ENCODE results near the gene TCOF1. TPM values are rescaled to one million over a fixed set of nuclear protein-coding genes. Genes with fewer than 3 reads are reported as not detected.

Gene TCOF1
- total RNA-seq, result 8.3 TPM in 2 replicates

GRCh38 chr5:150357326-150358260, at the start of gene TCOF1:
TCOF1 (plus strand) TSS chr5:150357697; CDS start chr5:150357747, 50 bp downstream.
- DNase-seq (ENCODE audit: low read depth in 2 of 2), result peak; percentile 92 to 93

- no peak for DNase-seq (ENCODE audit: low read depth in 2 of 2)
Observed at GRCh38 chr5:150309101-150309885, 48.2 kb upstream of the TCOF1 start.

GRCh38 chr5:150309886-150310239, 47.6 kb upstream of the TCOF1 start:
- DNase-seq (ENCODE audit: low read depth in 2 of 2), result no peak

GRCh38 chr5:150310246-150310645, 47.3 kb upstream of the TCOF1 start:
- no peak for DNase-seq (ENCODE audit: low read depth in 2 of 2)

GRCh38 chr5:150311015-150311692, 46.3 kb upstream of the TCOF1 start:
- no peak for DNase-seq (ENCODE audit: low read depth in 2 of 2)

- no peak for DNase-seq (ENCODE audit: low read depth in 2 of 2)
Observed at GRCh38 chr5:150312518-150312917, 45.0 kb upstream of the TCOF1 start.

- DNase-seq (ENCODE audit: low read depth in 2 of 2), result no peak
Observed at GRCh38 chr5:150313501-150313900, 44.0 kb upstream of the TCOF1 start.

GRCh38 chr5:150313921-150314716, 43.4 kb upstream of the TCOF1 start:
- no peak for DNase-seq (ENCODE audit: low read depth in 2 of 2)

- no peak for DNase-seq (ENCODE audit: low read depth in 2 of 2)
Observed at GRCh38 chr5:150315245-150315644, 42.3 kb upstream of the TCOF1 start.

- no peak for DNase-seq (ENCODE audit: low read depth in 2 of 2)
Observed at GRCh38 chr5:150316320-150316719, 41.2 kb upstream of the TCOF1 start.

GRCh38 chr5:150317048-150318003, 40.2 kb upstream of the TCOF1 start:
- peak; percentile 46 to 85 for DNase-seq (ENCODE audit: low read depth in 2 of 2)

GRCh38 chr5:150318613-150319483, 38.6 kb upstream of the TCOF1 start:
- no peak for DNase-seq (ENCODE audit: low read depth in 2 of 2)

GRCh38 chr5:150319484-150319790, 38.1 kb upstream of the TCOF1 start:
- no peak for DNase-seq (ENCODE audit: low read depth in 2 of 2)

- DNase-seq (ENCODE audit: low read depth in 2 of 2), result peak in 1 of 2 donors; percentile 40
Observed at GRCh38 chr5:150320044-150320613, 37.4 kb upstream of the TCOF1 start.

GRCh38 chr5:150321211-150321610, 36.3 kb upstream of the TCOF1 start:
- no peak for DNase-seq (ENCODE audit: low read depth in 2 of 2)

- DNase-seq (ENCODE audit: low read depth in 2 of 2), result no peak
Observed at GRCh38 chr5:150321784-150322183, 35.7 kb upstream of the TCOF1 start.

- DNase-seq (ENCODE audit: low read depth in 2 of 2), result peak in 1 of 2 donors; percentile 56
Observed at GRCh38 chr5:150322202-150322601, 35.3 kb upstream of the TCOF1 start.

- no peak for DNase-seq (ENCODE audit: low read depth in 2 of 2)
Observed at GRCh38 chr5:150323092-150323491, 34.4 kb upstream of the TCOF1 start.

- DNase-seq (ENCODE audit: low read depth in 2 of 2), result no peak
Observed at GRCh38 chr5:150323819-150324218, 33.7 kb upstream of the TCOF1 start.

All from lung microvascular endothelial cell (primary cell).